GM12864 (cell line): ENCODE data around the gene MAS1L.

Experiments used
- DNase-seq: peaks from one replicate; pipeline ENCODE4 v3.0.0-alpha.2; 2011; ENCODE audit warnings: low read depth
- H3K4me3 ChIP-seq: 2 replicates; pipeline ENCODE4 v1.5.1; 2011; ENCODE audit warnings: mild to moderate bottlenecking, low read depth, low read length, control low read depth
- TF ChIP-seq, protein P1 (sequence below): IDR thresholded peaks from 2 replicates; pipeline ENCODE4 v1.5.1; 2011; ENCODE audit warnings: low read depth, mild to moderate bottlenecking, moderate library complexity, low read length, control low read depth, inconsistent platforms; ENCODE audit errors: missing control alignments

MAS1L gene

DNA sequence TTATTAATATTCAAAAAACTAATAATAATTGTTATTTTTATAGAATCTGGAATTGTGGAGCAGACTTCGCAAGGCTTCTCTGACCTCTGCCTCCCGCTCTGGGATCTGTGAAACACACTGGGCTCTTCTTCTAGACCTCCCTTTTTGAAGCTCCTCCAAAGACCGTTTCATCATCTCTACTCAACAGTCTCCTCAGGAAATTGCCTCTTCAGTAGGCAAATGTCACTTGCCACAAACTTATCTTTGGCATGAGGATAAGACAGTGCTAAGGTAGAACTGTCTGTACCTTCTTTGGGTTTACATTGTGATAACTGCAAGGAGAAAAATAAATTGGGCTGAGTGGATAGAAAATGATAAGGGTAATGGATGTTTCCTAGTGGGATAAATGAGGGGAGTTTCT is 2.3 kb upstream of the MAS1L start:
- DNase-seq: no peak
- no peak overlapping the region for H3K4me3 ChIP-seq
- TF ChIP-seq, protein P1, sequence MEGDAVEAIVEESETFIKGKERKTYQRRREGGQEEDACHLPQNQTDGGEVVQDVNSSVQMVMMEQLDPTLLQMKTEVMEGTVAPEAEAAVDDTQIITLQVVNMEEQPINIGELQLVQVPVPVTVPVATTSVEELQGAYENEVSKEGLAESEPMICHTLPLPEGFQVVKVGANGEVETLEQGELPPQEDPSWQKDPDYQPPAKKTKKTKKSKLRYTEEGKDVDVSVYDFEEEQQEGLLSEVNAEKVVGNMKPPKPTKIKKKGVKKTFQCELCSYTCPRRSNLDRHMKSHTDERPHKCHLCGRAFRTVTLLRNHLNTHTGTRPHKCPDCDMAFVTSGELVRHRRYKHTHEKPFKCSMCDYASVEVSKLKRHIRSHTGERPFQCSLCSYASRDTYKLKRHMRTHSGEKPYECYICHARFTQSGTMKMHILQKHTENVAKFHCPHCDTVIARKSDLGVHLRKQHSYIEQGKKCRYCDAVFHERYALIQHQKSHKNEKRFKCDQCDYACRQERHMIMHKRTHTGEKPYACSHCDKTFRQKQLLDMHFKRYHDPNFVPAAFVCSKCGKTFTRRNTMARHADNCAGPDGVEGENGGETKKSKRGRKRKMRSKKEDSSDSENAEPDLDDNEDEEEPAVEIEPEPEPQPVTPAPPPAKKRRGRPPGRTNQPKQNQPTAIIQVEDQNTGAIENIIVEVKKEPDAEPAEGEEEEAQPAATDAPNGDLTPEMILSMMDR: no peak

DNA sequence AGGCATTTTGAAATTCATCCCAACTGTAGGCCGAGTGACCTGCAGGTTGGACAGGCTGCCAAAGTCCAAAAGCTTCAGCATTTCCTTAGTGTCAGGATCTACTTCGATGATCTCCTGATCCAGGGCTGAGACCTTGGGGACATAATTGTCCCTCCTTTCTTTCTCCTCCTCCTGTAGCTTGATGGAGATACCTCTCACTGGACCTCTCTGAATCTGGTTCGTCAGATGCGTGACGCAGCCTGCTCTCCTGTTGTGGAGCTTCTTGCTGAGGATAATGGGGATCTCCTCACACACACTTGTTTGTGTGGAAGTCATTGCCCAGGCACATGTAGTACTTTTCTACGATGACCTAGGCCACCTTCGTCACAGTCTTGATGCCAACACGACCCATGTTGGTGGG is 1.5 kb upstream of the MAS1L start:
- DNase-seq: no peak
- TF ChIP-seq, protein P1: no peak
- no peak overlapping the region for H3K4me3 ChIP-seq

DNA sequence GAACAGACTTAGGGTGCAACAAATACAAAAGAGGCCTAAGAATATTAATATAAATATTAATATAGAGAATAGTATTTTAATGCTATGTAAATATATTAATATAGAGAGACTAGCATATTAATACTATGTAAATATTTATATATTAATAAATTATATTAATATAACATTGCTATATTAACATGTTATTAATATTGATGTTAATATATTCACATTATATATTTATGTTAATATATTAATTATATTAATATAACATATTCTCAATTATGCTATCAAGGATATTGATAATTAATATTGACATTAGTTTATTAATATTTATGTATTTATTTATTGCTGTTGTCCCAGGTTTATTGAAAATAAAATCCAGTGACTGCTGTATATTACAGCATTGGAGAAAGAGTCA is 1.1 kb upstream of the MAS1L start:
- DNase-seq: no peak
- TF ChIP-seq, protein P1: no peak

DNA sequence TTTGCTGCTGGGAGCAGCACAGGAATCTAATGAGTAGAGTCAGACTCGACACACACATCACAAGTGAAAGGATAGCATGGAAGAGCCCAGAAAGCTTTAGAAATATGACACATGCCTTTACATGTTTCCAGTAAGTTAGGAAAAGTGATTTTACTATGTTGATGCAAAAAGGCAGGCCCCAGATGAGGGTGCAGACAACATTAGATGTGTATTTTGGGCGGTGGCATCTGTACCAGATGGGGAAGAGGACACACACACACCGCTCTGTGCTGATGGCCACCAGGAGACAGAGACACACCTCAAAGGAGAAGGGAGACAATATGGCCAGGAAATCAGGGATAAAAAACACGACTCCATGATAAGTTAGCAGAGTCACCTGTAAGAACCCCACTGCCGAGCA is 625 bp downstream of the MAS1L start:
- TF ChIP-seq, protein P1: no peak
- H3K4me3 ChIP-seq: no peak overlapping the region
- DNase-seq: no peak

More for the DNA sequence above, 1.1 kb upstream of the MAS1L start:
- H3K4me3 ChIP-seq: no peak overlapping the region

DNA sequence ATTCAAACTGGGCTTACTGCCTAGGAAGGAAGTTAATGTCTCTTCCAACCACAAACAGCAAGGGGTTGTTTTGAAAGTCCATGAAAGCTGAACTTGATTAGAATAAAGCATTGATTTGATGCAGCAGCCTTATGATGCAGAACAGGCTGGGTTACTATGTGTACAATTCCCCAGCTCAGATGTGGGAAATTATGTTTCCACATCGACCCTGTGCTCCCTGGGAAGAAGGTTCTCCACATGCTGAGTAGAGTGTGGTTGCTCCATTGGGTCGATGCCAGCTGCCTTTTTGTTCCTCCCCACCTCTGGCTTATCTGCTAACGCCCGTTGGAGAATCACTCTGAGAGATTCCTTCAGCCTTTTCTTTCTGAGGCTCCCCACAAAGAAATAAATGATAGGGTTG is 1.2 kb downstream of the MAS1L start:
- DNase-seq: no peak
- TF ChIP-seq, protein P1: no peak
- H3K4me3 ChIP-seq: no peak overlapping the region

DNA sequence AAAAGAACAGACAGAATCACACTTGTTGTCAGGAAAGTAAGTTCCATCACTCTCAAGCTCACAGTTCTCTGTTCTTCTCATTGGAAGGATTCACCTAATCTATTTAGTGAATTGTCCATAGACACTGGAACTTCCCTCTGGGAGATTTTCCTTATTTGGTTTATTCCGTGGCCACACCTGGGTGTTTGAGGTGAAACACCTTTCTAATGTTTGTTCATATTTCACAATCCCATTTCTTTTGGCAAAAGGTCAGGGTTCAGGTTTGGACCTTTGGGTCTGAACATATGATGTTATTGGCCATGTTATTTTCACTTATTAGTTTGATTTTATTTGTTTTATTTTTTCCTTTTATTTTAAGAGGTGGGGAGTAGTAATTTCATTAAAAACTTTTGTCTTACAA is 4.0 kb downstream of the MAS1L start:
- TF ChIP-seq, protein P1: no peak
- no peak for DNase-seq
- no peak overlapping the region for H3K4me3 ChIP-seq

DNA sequence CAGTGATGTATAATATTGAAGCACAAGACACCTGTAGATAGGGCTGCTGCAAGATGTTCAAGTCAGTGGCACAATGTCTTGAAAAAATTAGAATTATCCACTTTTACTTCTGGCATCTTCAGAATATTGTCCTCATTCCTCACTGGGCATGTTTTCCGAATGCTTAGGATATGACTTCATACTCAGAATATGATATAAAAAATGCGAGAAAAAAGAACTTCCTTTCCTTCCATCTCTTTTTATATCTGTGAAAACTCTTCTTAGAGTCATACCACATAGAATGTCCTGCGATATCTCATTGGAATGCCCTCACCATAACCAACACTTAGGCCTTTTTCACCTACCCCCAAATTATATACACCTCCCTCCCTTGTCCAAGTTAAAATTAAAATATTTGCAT is 4.6 kb downstream of the MAS1L start:
- no peak for DNase-seq
- TF ChIP-seq, protein P1: no peak
- H3K4me3 ChIP-seq: no peak overlapping the region
